NCI-H2081 (cell line): ENCODE data around the gene GARS1.
"Not testable (repeated sequence)": the region's sequence is repeated elsewhere in the genome, so short reads cannot be mapped to it uniquely, and the experiment has no call there.

Experiments used
- DNase-seq, 2 experiments: peaks; one replicate each; lab custom pipeline; 2025; lab: John Stamatoyannopoulos, UW

The GARS1 gene, protein sequence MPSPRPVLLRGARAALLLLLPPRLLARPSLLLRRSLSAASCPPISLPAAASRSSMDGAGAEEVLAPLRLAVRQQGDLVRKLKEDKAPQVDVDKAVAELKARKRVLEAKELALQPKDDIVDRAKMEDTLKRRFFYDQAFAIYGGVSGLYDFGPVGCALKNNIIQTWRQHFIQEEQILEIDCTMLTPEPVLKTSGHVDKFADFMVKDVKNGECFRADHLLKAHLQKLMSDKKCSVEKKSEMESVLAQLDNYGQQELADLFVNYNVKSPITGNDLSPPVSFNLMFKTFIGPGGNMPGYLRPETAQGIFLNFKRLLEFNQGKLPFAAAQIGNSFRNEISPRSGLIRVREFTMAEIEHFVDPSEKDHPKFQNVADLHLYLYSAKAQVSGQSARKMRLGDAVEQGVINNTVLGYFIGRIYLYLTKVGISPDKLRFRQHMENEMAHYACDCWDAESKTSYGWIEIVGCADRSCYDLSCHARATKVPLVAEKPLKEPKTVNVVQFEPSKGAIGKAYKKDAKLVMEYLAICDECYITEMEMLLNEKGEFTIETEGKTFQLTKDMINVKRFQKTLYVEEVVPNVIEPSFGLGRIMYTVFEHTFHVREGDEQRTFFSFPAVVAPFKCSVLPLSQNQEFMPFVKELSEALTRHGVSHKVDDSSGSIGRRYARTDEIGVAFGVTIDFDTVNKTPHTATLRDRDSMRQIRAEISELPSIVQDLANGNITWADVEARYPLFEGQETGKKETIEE

DNA sequence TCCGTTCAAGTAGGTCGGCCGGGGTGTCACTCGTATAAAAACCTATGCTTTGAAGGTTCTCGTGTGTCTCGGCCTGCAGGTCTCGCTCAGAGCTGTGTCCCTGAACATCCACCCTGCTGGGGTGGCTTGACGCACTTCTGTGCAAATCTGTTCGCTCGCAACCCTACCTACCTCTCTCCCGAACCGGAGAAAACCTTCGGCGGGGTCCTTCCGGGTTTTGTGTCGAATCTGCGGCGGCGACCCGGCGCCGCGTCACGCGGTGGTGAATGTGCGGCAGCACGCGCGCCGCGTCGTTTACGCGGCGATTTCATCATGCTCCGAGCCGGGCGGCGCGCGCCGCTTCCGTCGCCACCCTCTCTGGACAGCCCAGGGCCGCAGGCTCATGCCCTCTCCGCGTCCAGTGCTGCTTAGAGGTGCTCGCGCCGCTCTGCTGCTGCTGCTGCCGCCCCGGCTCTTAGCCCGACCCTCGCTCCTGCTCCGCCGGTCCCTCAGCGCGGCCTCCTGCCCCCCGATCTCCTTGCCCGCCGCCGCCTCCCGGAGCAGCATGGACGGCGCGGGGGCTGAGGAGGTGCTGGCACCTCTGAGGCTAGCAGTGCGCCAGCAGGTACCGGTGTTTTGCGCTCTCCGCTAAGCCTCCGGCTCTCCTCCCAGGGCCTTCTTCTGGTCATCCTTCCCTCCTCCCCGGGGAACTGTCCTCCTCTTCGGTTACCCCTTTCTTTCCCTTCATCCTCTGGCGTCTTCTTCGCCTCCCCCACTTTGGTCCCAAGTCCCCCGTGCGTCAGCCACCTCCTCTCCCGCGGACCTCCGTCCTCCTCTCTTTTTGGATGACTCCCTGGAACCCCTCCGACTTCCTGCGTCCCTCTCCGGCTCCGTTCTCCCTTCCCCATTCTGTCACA, at the start of gene GARS1:
Gene GARS1, plus strand, starts transcription at position 339 of the 896 bp plus-strand sequence. Its CDS starts 44 bp downstream, at position 383.
- DNase-seq, result peak; percentile 86 to 95

- DNase-seq, result no peak
Observed at GRCh38 chr7:30545791-30546555, 48.7 kb upstream of the GARS1 start.

DNA sequence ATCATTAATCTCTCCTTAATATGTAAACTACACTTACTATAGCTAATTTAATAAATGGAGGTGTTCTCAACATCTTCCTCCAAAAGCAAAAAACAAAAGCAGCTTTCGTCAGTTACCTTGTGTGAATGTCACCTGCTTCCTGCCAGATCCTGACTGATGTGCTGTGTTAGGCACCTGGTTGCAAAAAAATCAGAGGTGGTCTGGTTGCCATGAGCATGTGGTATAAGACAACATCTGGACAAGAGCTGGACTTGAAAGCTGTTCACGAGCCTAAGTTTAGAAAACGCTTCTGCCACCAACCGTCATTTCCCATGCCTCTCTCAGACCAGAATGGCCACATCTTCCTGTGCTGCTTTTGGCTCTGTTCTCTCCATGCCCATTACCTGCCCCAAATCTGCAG, 48.1 kb upstream of the GARS1 start:
- DNase-seq, result no peak

DNA sequence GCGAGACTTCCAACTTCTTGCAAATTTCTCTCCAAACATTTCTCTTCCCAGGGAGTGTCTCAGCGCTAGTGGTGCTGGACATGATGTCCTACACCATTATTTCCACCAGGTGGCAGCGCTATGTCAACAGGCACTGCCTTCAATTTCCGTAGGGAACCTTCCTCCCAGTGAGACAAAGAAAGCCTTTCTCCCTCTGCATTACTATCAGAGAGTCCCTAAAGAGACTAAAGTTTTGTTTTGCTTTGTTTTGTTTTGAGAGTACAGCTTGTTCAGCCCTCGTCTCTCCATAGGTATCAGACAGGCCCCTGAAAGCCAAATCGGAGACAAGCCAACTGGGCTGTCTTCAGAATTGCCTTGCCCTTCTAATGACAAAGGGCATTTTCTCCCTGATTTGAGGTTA, 45.8 kb upstream of the GARS1 start:
- DNase-seq, result peak; percentile 83 to 91

GRCh38 chr7:30549931-30550493, 44.7 kb upstream of the GARS1 start:
- DNase-seq, result peak in 1 of 2 experiments; percentile 30

GRCh38 chr7:30552330-30552729, 42.3 kb upstream of the GARS1 start:
- DNase-seq, result no peak

DNA sequence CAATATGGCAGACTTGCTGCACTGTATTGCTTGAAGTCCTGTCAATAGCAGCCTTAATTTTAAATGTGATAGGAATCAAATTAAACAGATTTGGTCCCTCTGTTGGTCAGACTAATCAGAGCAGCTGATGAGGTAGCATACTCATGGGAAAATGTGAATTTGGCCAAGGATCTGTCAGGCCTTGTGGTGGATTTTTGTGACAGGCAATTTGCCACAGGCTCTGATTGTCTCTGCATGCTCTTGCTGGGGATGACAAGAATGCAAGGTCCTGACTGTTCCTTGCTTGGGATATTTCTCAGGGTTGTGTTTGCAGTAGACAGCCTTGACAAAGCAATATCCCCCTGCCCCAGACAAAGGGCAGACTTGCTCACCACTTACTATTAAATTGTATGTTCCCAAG, 41.5 kb upstream of the GARS1 start:
- no peak for DNase-seq

- DNase-seq, result no peak
Observed at GRCh38 chr7:30553546-30553945, 41.1 kb upstream of the GARS1 start.

DNA sequence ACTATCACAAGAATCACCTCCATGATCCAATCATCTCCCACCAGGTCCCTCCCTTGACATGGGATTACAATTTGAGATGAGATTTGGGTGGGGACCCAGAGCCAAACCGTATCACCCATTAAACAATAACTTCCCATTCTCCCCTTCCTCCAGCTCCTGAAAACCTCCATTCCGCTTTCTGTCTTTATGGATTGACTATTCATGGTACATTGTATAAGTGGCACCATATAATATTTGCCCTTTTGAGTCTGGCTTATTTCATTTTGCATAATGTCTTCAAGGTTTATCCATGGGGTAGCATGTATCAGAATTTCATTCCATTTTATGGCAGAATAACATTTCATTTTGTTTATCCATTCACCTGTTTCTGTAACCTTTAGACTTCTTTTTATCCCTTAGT, 39.2 kb upstream of the GARS1 start:
- DNase-seq, result no peak

- DNase-seq, result peak; percentile 97 to 99
Observed at GRCh38 chr7:30556840-30557239, 37.8 kb upstream of the GARS1 start.

DNA sequence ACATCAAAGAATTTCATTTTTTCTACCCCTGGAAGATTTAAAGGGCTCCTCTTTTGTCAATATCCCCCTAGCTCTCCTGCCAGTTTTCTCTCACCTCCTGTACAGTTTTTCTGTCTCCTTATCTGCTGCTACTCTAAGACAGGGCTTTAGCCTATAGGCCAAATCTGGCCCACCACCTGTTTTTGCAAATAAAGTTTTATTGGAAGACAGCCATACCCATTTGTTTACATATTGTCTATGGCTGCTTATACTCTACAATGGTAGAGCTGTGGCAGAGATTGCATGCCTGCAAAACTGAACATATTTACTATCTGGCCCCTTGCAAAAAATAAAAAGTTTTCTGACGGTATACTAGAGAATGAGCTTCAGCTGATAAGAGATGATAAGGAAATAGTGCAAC, 37.4 kb upstream of the GARS1 start:
- DNase-seq, result peak in 1 of 2 experiments; percentile 83

DNA sequence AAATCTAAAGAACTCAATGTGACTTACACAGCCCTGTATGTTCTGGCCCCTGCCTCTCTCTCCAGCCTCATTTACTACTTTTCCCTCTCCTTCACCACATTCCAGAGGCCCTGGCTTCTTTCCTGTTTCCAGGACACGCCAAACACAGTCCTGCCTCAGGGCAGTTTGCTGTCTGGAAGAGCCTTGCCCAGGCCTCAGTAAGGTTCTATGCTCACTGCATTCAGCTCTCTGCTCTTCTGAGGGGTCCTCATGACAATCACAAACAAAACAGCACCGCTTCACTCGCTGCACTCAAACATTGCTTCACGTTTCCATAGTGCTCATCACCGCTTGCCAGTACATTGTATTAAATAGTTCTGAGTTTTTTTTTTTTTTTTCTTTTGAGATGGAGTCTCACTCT, 35.1 kb upstream of the GARS1 start:
- no peak for DNase-seq

DNA sequence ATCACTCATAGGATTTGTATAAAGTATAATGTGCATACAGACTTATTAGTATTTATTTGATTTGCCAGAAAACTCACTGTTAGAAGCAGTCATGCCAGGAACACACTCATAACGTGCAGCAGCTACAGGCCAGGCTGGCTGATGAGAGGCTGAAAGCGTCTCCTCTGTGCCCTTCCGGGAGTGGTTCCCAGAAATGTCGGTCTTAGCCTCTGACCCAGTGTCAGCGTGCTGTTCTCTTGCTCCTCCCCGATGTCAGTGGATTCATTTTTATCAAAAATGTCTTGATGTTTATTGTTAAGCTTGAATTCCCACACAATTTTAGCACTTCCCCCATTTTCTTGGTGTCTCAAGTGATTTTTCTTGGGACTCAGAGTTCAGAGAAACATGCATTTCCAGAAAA, 33.3 kb upstream of the GARS1 start:
- no peak for DNase-seq

- DNase-seq, result peak; percentile 36 to 61
Observed at GRCh38 chr7:30562498-30562897, 32.2 kb upstream of the GARS1 start.

DNA sequence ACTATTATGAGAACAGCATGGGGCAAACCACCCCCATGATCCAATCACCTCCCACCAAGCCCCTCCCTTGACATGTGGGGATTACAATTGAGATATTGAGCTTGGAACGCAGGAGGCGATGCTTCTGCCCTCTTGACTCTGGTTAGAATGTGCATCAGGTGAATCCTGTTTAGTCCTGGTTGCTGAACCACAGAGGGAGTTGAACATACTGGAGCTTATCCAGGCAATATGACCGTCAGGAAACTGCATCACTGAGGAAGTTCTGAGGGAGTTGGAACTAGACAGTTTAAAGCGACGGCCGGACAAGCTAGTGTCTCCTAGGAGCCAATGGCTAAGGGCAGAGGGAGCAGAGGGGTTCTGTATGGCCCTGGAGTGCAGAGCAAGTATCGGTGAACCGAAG, 31.8 kb upstream of the GARS1 start:
- no peak for DNase-seq

- no peak for DNase-seq
Observed at GRCh38 chr7:30563326-30563942, 31.2 kb upstream of the GARS1 start.

GRCh38 chr7:30564243-30564892, 30.3 kb upstream of the GARS1 start:
- DNase-seq, result peak; percentile 89 to 90

DNA sequence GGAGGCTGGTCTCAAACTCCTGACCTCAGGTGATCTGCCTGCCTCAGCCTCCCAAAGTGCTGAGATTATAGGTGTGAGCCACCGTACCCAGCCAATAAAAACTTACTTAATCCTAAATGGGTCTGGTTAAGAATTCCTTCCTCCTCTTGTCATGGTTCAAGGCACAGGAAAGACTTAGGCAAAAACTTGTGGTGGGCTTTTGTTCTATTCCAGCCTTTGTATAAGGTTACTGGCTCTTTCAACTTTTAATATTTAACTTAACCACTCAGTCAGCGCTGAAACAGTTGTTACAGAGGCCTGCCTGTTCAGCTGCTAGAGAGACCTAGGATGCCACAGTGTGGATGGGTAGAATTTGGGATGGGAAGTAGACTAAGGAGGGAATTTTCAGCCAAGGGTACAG, 28.1 kb upstream of the GARS1 start:
- no peak for DNase-seq

- DNase-seq, result no peak
Observed at GRCh38 chr7:30567081-30567480, 27.6 kb upstream of the GARS1 start.

DNA sequence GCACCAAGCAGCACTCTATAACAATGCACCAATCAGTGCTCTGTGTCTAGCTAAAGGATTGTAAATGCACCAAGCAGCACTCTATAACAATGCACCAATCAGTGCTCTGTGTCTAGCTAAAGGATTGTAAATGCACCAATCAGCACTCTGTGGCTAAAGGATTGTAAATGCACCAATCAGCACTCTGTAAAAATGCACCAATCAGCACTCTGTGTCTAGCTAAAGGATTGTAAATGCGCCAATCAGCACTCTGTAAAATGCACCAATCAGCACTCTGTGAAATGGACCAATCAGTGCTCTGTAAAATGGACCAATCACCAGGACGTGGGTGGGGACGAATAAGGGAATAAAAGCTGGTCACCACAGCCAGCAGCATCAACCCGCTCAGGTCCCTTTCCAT, 24.4 kb upstream of the GARS1 start:
- DNase-seq, result not testable (repeated sequence)
